DMS 273 (cell line): ENCODE data around the gene LDHD.

Experiments used
- DNase-seq: peaks from one replicate; lab custom pipeline; 2025; ENCODE audit not compliant: unreplicated experiment; lab: John Stamatoyannopoulos, UW

Gene LDHD

DNA sequence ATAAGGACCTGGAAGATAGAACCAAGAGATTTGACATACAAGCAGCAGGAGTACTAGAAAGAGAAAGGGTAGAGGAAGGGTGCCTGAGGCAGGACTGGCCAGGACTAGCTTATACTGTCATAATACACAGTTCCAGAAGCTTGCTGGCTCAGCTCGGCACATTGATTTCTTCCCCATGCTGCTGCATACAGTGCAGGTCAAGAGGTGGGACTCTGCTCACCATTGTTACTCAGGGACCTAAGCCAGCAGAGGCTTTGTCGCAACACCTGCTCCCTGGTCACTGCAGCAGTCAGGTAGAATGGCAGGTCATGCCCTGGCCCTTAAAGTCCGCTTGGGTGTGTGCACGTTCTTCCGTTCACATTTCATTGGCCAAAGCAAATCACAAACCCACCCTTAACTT is 32.8 kb downstream of the LDHD start:
- DNase-seq, result no peak

DNA sequence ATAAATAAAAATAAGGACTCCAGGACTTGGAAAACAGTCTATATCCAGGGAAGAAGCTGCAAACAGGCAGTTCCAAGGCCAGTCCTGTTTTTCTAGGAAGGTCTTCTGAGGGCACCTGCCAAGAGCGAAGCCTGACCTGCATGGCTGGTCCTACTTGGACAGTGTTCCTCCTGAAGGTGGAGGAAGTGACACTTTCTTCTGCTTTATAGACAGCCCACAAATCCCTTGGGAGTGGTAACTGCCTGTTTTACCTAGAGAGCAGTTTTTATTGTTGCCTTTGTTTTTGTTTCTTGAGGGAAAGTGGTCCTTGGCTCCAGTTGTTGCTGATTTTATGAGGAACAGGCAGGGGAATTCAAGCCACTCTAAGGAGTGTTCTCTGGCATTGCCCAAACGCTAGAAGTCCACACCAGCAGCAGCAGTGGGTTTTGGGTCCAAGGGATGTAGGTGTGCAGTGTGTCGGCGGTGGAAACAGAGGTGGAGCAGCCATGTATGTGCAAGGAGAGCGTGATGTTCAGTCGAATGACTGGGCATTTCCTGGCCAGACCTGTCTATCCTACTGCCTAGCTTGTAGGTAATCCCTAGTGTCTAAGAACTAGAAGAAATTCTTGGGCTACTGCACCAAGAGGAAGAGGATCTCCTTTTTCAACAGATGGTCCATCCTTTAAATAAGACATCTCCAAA is 35.3 kb downstream of the LDHD start:
- DNase-seq, result peak; percentile 31

- DNase-seq, result peak; percentile 14
Observed at GRCh38 chr16:75080205-75081029, 36.2 kb downstream of the LDHD start.

- DNase-seq, result no peak
Observed at GRCh38 chr16:75079346-75079926, 37.1 kb downstream of the LDHD start.

- no peak for DNase-seq
Observed at GRCh38 chr16:75078886-75079285, 37.7 kb downstream of the LDHD start.

- no peak for DNase-seq
Observed at GRCh38 chr16:75075688-75076268, 40.8 kb downstream of the LDHD start.

DNA sequence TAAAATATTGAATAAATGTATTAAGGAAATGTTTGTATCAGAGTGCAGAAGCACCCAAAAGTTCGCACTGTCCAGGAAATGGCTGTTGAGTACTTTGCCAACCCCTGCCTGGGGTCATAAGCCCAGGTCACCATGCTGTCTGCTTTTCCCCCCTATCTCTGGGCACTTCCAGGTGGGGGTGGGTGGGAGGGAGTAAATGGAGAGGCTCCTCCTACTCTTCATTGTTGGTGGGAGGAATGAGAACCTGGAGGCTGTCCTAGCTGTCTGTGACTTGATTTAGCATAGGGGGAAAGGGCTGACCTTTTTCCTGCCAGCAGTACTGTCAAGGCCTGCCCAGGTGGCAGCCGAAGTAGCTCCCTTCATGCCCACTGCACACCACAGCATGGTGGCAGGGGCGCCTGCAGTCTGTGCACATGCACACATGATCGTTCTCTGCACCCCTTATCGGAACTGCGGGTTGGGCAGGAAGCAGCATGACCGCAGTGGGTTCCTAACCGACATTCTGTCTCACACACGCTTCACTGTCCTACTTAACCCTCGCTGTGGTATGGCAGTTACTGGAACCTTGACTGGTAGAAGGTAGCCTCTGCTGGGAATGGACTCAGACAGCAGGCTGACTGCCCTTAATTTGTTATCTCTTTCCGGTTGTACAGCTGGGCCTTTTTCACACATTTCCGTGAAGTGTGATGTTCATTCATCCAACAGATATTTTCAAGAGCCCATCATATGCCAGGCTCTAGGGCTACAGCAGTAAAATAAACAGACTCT is 41.5 kb downstream of the LDHD start:
- DNase-seq, result no peak

DNA sequence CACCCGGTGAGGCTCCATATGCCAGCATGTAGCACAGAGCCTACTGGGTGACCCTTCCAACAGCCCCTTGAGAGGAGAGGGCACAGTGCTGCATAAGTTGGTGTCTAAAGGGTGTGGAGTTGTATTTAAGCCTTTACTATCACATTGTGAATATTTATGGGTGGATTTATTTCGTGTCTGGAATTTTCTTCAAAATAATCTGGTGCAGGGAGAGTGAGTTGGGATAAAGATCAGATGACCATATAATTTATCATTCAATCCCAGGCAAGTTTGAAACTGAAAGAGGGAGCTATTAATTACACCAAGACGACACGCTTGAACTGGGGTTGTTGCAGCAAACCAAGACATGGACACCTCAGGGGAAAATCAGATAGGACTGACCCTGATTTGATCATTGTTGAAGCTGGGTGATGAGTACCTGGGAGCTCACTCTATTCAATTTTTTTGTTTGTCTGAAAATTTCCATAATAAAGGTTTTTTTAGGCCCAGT is 42.2 kb downstream of the LDHD start:
- no peak for DNase-seq

- DNase-seq, result peak; percentile 26
Observed at GRCh38 chr16:75073545-75074303, 42.9 kb downstream of the LDHD start.

DNA sequence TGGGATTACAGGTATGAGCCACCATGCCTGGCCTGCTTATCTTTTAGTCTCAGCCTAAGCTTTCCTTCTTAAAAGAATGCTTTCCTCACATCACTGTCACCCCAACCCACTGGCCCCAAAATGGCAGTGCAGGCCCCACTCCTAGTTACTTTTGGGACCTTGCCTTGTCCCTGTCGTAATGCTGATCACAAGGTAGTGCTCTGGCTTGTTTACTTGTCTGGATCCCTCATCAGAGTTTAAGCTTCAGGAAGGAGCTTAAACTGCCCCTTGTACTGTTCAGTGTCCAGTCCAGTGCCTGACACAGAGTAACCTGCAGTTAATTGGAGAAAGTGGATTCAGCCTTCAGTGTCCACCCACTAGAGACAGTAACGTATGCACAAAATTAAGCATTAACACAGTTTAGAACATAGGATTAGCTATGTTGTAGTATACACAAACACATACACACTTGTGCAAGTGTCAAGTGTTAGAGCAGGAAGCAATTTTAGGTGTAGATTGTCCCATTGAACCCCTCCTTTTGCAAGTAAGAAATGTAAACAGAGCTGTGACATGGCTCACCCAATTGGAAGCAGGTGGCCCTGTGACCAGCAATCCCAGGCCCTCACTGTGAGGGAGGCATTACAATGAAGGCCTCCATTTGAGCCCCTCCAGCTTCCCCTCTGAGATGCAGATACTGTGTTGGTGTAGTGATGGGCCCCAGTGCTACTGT is 44.2 kb downstream of the LDHD start:
- no peak for DNase-seq

DNA sequence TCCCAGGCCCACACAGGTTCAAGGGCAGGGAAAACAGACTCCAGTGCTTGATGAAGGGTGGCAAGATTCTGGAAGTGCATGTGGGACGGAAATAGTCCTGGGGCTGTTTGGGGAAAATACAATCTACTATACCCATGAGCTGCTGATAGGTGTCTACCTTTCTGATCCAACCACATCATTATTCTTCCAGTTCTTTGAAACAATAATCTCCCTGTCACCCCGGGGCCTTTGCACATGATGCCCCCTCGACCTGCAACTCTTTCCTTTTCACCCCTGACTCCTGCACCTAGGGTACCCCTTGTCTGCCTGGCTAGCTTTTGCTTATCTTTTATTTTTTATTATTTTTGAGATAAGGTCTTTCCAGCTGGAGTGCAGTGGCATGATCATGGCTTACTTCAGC is 45.0 kb downstream of the LDHD start:
- no peak for DNase-seq

GRCh38 chr16:75070012-75070841 is 46.4 kb downstream of the LDHD start:
- peak; percentile 81 for DNase-seq

- DNase-seq, result no peak
Observed at GRCh38 chr16:75068085-75069031, 48.2 kb downstream of the LDHD start.

DNA sequence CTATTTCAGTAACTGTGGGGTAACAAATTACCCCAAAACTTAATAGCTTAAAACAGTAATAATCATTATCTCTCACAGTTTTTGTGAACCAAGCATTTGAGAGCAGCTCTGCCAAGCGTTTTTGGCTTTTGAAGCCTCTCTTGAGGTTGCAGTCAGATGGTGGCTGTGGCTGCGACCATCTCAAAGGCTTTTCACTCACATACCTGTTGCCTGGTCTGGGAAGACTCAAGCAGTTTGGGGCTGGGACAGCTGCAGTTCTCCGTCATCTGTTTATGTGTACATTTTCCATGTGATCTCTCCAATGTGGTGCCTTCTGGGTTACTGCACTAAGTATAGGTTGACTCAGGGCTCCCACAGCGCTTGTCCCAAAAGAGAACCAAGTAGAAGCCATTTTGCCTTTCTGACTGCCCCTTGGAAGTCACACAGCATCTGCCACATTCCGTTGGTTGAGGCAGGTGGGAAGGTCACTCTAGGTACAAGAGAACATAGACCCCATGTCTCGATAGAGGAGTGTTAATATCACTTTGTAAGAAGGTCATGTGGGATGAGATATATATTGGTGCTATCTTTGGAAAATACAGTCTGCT is 49.6 kb downstream of the LDHD start:
- DNase-seq, result no peak

DNA sequence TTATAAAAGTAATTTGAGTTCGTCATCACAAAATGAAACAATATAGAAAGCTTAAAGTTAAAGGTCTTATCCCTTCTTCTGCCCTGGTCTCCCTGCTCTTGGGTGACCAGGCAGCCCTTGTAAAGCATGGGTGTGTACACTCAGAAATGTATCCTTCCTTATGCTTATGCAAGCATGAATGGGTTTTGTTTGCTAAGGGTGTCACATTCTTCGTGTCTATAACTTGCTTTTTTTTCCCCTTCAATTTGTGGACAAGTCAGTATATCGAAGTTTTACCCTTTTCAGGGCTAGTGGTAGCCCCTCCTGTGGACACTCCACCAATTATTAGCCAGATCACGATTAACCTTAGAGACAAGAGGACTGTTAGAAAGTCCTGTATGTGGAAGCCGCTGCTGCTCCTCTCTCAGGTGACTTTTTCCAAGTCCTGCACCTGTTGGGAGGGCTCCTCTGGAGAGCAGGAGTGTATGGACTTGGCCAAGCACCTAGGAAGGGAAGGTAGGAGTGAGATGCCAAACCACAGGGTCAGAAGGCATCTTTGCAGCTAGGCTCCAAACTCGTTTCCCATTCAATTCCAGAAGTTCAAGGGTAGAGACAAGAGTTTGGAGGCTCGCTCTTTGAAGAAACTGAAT is 50.9 kb downstream of the LDHD start:
- DNase-seq, result no peak

- DNase-seq, result no peak
Observed at GRCh38 chr16:75065149-75065505, 51.5 kb downstream of the LDHD start.
